K562 (cell line): ENCODE measurements around the gene TMEM208. TPM values are rescaled to one million over a fixed set of nuclear protein-coding genes. Genes with fewer than 3 reads are reported as not detected.

Source experiments
- CTCFL ChIP-seq: IDR thresholded peaks from 2 replicates; pipeline ENCODE4 v1.6.1; 2011; ENCODE audit warnings: borderline replicate concordance, low read depth, mild to moderate bottlenecking, moderate library complexity, low read length; ENCODE audit not compliant: insufficient read depth, poor library complexity, severe bottlenecking
- EHMT2 ChIP-seq: fragments of 450-650 bp; IDR thresholded peaks from 2 replicates; pipeline ENCODE4 v1.6.1; 2018; ENCODE audit warnings: antibody characterized with exemption
- FOXA3 ChIP-seq, 2 experiments: fragments of 450-650 bp in 1 of 2; sonication (generic) in 1 of 2; formaldehyde crosslinking; IDR thresholded peaks in 1 of 2; conservative IDR thresholded peaks in 1 of 2; 2 replicates each; pipeline versions ENCODE4 v1.4.0 to v1.8.0; 2020 to 2022; ENCODE audit warnings: mild to moderate bottlenecking in 2 of 2, missing genetic modification reagents in 1 of 2
- HMGN3 ChIP-seq: IDR thresholded peaks from 2 replicates; pipeline ENCODE4 v1.6.1; 2011; ENCODE audit warnings: borderline replicate concordance, low read depth, mild to moderate bottlenecking, mixed read lengths, low read length; ENCODE audit not compliant: insufficient read length; ENCODE audit errors: extremely low read depth
- JUN ChIP-seq, 2 experiments: sonication (generic) in 1 of 2; formaldehyde crosslinking in 1 of 2; IDR thresholded peaks; 2 replicates each; pipeline versions ENCODE4 v1.6.1 to v1.8.0; 2012 to 2022; ENCODE audit warnings: borderline replicate concordance in 2 of 2, mild to moderate bottlenecking in 2 of 2, improper control_type of control experiment in 1 of 2, low read depth in 1 of 2, low read length in 1 of 2, missing genetic modification reagents in 1 of 2
- KDM1A ChIP-seq, 2 experiments: fragments of 450-650 bp; IDR thresholded peaks; 2 replicates each; pipeline ENCODE4 v1.6.1; 2016; ENCODE audit warnings: mild to moderate bottlenecking in 2 of 2
- KDM4B ChIP-seq, 2 experiments: fragments of 450-650 bp in 1 of 2; sonication (generic) in 1 of 2; IDR thresholded peaks; 2 replicates each; pipeline ENCODE4 v1.6.1; 2016 to 2017; ENCODE audit warnings: borderline replicate concordance in 2 of 2, antibody characterized with exemption in 1 of 2, low read depth in 1 of 2, mild to moderate bottlenecking in 1 of 2
- KLF1 ChIP-seq: fragments of 450-650 bp; IDR thresholded peaks from 2 replicates; pipeline ENCODE4 v1.6.1; 2016; ENCODE audit warnings: missing genetic modification characterization, missing compliant biosample characterization
- LCOR ChIP-seq: sonication (generic); formaldehyde crosslinking; IDR thresholded peaks from 2 replicates; pipeline ENCODE4 v1.8.0; 2022; ENCODE audit warnings: mild to moderate bottlenecking, missing genetic modification reagents
- MAFK ChIP-seq: IDR thresholded peaks from 2 replicates; pipeline ENCODE4 v1.6.1; 2011; ENCODE audit warnings: low read length, improper control_type of control experiment
- MAX ChIP-seq: sonication (generic); formaldehyde crosslinking; IDR thresholded peaks from 2 replicates; pipeline ENCODE4 v1.9.0; 2022; ENCODE audit warnings: mild to moderate bottlenecking, missing genetic modification reagents
- POLR3A ChIP-seq: IDR thresholded peaks from 2 replicates; pipeline ENCODE4 v1.6.1; 2011; ENCODE audit warnings: borderline replicate concordance, mild to moderate bottlenecking, moderate library complexity; ENCODE audit not compliant: insufficient read length, insufficient read depth; ENCODE audit errors: extremely low read depth
- RCOR1 ChIP-seq, 2 experiments: IDR thresholded peaks; 2 replicates each; pipeline ENCODE4 v1.6.1; 2012; ENCODE audit warnings: low read depth in 2 of 2, low read length in 2 of 2, borderline replicate concordance in 1 of 2, improper control_type of control experiment in 1 of 2
- ZNF134 ChIP-seq: fragments of 250-450 bp; sonication (Bioruptor Pico); conservative IDR thresholded peaks from 2 replicates; pipeline ENCODE4 v1.4.0; 2020
- ZNF217 ChIP-seq: sonication (generic); formaldehyde crosslinking; IDR thresholded peaks from 2 replicates; pipeline ENCODE4 v1.8.0; 2022; ENCODE audit warnings: mild to moderate bottlenecking, missing genetic modification reagents
- ZNF277 ChIP-seq: fragments of 250-450 bp; sonication (Bioruptor Pico); IDR thresholded peaks from 2 replicates; pipeline ENCODE4 v1.8.0; 2022; ENCODE audit warnings: inconsistent platforms, mild to moderate bottlenecking, moderate library complexity, borderline replicate concordance
- ZNF395 ChIP-seq: fragments of 200-800 bp; sonication (Bioruptor generic); IDR thresholded peaks from 2 replicates; pipeline ENCODE4 v1.6.1; 2017; ENCODE audit warnings: missing genetic modification characterization, missing compliant biosample characterization
- ZNF507 ChIP-seq: conservative IDR thresholded peaks from 2 replicates; pipeline ENCODE4 v1.6.1; 2017; ENCODE audit warnings: missing genetic modification characterization, missing compliant biosample characterization
- ZNF740 ChIP-seq, 3 experiments: fragments of 200-800 bp in 1 of 3; sonication (Bioruptor generic) in 1 of 3; sonication (generic) in 1 of 3; formaldehyde crosslinking in 1 of 3; IDR thresholded peaks; 2 replicates each; pipeline versions ENCODE4 v1.6.1 to v1.8.0; 2016 to 2022; ENCODE audit warnings: mild to moderate bottlenecking in 2 of 3, missing compliant biosample characterization in 2 of 3, missing genetic modification characterization in 2 of 3, missing genetic modification reagents in 1 of 3
- polyA plus RNA-seq, 8 experiments: library from polyadenylated mRNA; depleted of rRNA in 4 of 8; stranded (reverse) in 5 of 8; unstranded in 3 of 8; fragments of >200 nt; fragmentation: Nextera tagmentation in 2 of 8; fragmentation: Illumina TruSeq in 1 of 8; extraction: Ambion mirVana in 2 of 8; extraction: Trizol in 1 of 8; gene quantifications; 2 replicates each; pipeline versions ENCODE4 v1.2.1 to v1.2.3, GENCODE V29; 2011 to 2014; ENCODE audit warnings: inconsistent platforms in 1 of 8, missing spikeins in 1 of 8
- total RNA-seq, 7 experiments: library from RNA; depleted of rRNA in 6 of 7; stranded (reverse); fragments of >200 nt in 6 of 7; fragmentation: Illumina TruSeq in 2 of 7; extraction: Trizol in 2 of 7; gene quantifications; 2 replicates each; pipeline versions ENCODE4 v1.2.1 to v1.2.3, GENCODE V29; 2011 to 2021; ENCODE audit warnings: low replicate concordance in 1 of 7

TMEM208 gene
- total and polyA plus RNA-seq, 9 of the 15 experiments (the other 6 are each of a cell fraction or from before 2014, with no cell fraction given) = 31.8 to 239 (median 54.3) TPM

GRCh38 chr16:67184995-67185650 lies 41.8 kb upstream of the TMEM208 start (continued):
- TF ChIP-seq ZNF395 (CRISPR knock-in tag) (0 out of 2 replicates have a peak, but pooled peaks have one; percentile 44), MAFK (no peak), LCOR (CRISPR knock-in tag) (peak; percentile 94), KDM4B (IDR thresholded peaks at IDR 0.05; ENCODE audit: borderline replicate concordance in 2 of 2, low read depth in 1 of 2) (no peak), EHMT2 (peak; percentile 99), ZNF740 (CRISPR knock-in tag; IDR thresholded peaks at IDR 0.05) (peak; percentile 67; the same call in 1 of the 2 replicates), ZNF740 (tag; IDR thresholded peaks at IDR 0.05) (no peak), ZNF507 (tag) (no peak), CTCFL (peak; percentile 98), JUN (IDR thresholded peaks at IDR 0.05; ENCODE audit: borderline replicate concordance, low read depth, low read length) (peak; percentile 55; the same call in 1 of the 2 replicates), JUN (CRISPR knock-in tag; IDR thresholded peaks at IDR 0.05; ENCODE audit: borderline replicate concordance) (no peak; the same call in 1 of the 2 replicates), ZNF217 (CRISPR knock-in tag) (no peak), ZNF134 (CRISPR knock-in tag) (no peak), ZNF277 (CRISPR knock-in tag) (no peak), HMGN3 (no peak), KDM1A (IDR thresholded peaks at IDR 0.05) (no peak), KLF1 (tag) (no peak), POLR3A (no peak), RCOR1 (IDR thresholded peaks at IDR 0.05; ENCODE audit: borderline replicate concordance in 1 of 2, low read depth in 2 of 2, low read length in 2 of 2) (peak in 1 of 2 experiments; percentile 92; a peak in 2 of 4 replicates), FOXA3 (CRISPR knock-in tag; conservative IDR thresholded peaks at IDR 0.05 in 1 of 2, IDR thresholded peaks at IDR 0.05 in 1 of 2) (peak in 1 of 2 experiments; percentile 68; a peak in 1 of 4 replicates), MAX (CRISPR knock-in tag) (peak; percentile 95)
